OCI-M2 (cell line): ENCODE measurements around the gene PDIA6.
"Not testable (repeated sequence)": the region's sequence is repeated elsewhere in the genome, so short reads cannot be mapped to it uniquely, and the experiment has no call there.

Experiments used
- DNase-seq: peaks from one replicate; lab custom pipeline; 2025; ENCODE audit not compliant: unreplicated experiment; lab: John Stamatoyannopoulos, UW

Gene PDIA6

DNA sequence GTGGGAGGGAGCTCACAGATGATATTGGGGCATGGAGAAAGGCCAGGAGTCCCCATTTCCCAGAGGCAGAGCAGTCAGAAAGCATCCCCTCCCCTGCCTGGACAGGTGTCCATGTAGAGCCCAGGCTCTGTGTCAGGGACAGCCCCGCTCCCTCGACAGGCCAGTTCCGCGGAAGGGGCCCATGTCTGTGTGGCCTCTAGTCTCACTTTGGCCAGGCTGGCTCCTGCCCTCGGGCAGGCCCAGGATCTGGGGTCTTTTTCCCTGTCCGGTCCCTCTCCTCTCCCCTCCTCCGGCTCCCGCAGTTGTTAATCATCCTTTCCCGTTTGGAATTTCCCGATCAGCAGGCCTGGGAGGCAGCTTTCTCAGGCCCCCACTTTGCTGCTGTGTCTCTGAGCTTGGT lies 20.4 kb upstream of the PDIA6 start:
- DNase-seq: no peak

GRCh38 chr2:10832203-10832936 lies 19.8 kb upstream of the PDIA6 start:
- no peak for DNase-seq

DNA sequence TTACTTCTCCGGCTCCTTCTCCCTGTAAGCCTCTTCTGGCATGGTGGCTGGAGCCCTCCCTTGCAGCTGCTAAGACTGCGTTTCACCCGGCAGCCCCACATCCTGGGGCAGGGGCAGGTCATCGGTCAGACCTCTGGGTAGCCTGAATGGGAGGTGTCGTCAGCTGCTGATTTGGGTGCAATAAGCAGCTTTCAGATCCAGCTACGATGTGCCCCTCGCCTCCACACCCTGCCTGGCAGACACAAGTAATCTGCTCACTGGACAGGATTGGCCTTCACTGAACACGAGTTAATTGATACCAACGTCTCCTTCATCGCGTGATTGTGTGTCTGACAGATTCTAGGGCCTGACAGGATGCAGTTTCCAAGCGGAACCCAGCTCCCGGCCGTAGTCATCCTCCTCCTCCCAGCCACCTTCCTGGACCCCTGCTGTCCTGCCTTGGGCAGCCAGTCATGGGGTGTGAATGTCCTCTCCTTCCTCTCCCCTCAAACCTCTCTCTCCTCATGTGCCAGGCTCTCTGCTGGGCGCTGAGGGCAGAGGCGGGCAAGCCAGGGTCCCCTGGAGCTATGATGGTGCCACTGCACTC lies 18.9 kb upstream of the PDIA6 start:
- no peak for DNase-seq

- no peak for DNase-seq
Measured at GRCh38 chr2:10830641-10831399, 18.2 kb upstream of the PDIA6 start.

DNA sequence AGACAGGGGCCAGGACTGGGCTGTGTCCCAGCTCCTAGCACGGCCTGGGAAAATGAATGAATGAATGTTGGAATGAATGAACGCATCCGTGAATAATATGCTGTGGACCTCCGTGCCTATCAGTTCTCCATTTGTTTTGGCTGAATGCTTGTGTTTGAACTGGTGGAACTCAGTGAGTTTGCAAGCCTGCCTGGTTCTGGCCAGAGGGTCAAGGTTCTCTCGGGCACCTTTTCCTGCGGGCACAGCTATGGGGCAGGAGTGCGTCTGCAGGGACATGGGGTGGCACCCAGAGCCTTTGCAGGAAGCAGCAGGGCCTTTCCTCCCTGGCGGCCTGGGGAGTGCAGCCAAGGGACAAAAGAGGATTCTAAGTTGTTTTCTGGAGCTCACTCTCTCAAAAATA lies 17.6 kb upstream of the PDIA6 start:
- DNase-seq: no peak

DNA sequence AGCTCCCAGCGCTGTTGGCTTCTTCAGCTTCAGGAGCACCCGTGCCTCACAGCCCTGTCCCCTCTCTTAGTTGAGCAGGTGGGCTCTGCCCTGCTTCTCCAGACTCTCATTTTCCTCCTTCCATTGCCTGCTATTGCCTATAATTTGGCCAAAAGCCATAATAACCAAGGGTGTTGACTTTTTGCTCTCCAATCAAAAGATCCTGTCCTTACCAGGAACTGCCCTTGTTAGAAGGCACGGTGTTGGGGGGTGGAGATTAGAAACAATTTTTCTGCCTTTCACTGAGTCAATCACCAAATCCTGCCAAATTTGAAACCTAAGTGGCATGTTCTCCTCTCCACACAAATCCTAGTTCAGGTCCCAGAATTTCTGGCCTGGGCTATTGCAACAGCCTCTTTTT lies 16.7 kb upstream of the PDIA6 start:
- DNase-seq: no peak

DNA sequence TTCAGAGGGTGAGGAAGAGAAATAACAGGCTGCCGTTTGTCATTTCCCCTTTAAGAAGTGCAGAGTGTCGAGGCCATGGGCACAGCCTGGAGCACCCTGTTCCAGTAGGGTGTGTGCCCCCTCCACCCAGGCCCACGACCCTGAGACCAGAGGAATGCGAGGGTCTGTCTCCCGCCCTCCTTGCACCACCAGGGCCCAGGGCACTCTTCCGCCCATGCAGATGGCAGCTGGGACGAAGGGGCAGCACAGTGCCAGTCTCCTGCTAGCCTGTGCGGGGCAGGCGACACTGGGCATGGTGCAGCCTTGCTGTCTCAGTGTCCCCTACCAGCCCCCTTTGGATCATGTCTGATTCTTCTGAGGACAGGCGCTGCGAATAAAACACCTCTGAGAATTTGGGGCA lies 15.8 kb upstream of the PDIA6 start:
- DNase-seq: no peak

DNA sequence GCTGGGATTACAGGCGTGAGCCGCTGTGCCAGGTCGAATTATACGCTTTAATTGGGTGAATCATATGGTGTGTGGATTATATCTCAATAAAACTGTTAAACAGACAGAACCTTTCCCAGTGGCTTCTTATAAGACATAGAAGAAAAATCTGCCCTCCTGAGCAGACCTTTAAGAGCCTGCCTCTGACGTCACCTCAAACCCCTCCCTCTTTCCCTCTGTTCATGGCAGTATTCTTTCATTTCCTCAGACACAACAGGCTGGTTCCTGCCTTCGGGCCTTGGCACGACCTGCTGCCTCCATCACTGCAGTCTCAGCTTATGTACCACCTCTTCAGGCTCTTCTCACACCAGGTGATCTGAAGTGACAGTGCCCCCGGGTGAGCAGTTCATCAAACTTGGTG lies 14.0 kb upstream of the PDIA6 start:
- DNase-seq: no peak

DNA sequence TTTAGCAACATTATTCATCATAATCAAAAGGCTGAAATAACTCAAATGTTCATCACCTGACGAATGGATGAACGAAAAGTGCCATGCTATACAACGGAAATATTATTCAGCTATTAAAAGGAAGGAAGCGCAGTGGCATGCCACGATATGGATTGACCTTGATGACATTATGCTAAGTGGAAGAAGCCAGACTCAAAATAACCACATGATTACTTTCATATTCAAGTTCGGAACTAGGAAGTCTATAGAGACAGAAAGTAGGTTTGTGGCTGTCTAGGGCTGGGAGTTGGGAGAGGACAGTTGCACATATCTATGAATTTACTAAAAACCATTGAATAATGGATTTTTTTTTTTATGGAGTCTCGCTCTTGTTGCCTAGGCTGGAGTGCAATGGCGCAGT lies 13.4 kb upstream of the PDIA6 start:
- no peak for DNase-seq

DNA sequence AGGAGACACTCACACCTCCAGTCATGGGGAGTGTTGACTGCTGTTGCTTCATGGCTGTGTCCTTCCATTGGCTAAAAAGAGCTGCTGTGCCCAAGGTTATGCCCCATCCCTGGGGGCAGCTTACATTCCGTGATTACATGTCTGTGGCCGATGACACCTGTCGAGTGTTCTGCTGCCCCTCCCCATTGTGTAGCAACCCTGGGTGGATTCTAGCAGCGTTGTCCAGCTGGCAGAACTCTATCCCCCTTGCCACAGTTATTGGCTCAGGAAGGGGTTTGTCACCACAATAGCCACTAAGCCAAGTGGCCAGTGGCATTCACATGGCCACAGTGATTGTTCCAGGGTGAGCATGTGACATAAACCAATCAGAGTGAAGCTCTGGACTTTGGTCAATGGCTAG lies 11.6 kb upstream of the PDIA6 start:
- no peak for DNase-seq

- no peak for DNase-seq
Measured at GRCh38 chr2:10820978-10821695, 8.6 kb upstream of the PDIA6 start.

DNA sequence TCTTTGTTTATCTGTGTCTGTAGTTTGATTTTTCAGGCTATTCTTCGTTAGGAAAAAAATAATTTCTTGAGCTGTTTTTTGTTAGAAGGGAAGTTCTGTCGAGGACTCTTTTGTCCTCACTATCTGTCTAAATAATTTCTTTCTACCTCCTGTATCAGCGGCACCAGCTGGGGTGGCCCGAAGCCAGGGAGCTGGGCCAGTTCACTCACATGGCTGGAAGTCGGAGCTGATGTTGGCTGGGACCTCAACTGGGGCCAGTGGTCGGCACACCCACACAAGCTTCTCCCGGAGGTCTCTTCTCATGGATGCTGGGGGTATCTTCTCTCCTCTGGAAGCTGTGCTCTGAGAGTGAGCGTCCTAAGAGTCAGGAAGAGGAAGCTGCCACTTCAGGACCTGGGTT lies 8.0 kb upstream of the PDIA6 start:
- no peak for DNase-seq

- no peak for DNase-seq
Measured at GRCh38 chr2:10819714-10820314, 7.2 kb upstream of the PDIA6 start.

DNA sequence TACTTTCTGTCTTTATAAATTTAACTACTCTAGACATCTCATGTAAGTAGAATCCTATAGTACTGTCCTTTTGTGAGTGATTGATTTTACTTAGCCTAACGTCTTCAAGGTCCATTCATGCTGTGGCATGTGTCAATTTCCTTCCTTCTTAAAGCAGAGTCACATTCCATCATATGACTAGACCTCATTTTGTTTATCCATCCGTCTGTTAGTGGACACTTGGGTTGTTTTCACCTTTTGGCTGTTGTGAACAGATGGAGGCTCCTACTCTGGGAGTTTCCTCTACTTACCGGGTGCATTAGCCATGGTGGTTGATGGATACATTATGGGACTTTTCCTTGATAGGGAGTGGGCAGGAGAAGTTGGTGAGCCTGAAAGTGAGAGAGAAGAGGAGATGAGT lies 6.4 kb upstream of the PDIA6 start:
- no peak for DNase-seq

GRCh38 chr2:10818305-10818704 lies 5.7 kb upstream of the PDIA6 start:
- not testable (repeated sequence) for DNase-seq

- no peak for DNase-seq
Measured at GRCh38 chr2:10817413-10817812, 4.8 kb upstream of the PDIA6 start.

DNA sequence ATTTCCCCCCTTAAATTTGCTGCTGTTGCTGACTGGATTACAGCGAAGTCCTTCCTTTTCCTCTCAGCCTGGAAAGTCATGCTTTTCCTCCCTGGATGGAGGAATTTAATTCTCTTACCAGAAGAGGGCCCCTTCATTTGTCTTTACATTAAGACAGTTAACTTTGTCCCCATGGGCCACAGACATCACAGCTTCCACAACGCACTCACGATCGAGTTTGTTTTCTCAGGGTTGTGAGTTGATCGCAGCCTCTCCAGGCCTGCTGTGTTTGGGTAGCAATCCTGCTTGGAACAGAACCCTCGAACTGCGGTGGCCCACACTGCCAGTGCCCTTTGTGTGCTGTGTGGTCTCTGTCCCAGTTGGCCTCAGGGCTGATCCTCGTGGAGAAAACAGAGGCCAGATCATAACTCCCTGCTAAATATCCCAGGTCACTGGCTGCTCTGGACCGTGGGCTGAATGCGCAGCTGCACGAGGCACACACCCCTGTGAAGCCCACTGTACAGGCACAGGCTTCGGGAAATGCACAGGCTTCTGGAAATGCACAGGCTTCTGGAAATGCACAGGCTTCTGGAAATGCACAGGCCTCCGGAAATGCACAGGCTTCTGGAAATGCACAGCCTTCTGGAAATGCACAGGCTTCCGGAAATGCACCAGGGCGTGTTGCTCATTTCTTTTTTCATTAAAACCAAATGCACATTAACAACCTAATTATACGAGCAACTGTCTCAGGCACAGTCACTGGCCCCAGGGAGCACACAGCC lies 2.2 kb upstream of the PDIA6 start:
- DNase-seq: no peak

GRCh38 chr2:10814142-10814541 lies 1.6 kb upstream of the PDIA6 start:
- DNase-seq: no peak

GRCh38 chr2:10813163-10814138 lies 866 bp upstream of the PDIA6 start:
- not testable (repeated sequence) for DNase-seq
